Neural cell (in vitro differentiated cells): ENCODE measurements around the gene GINS3. TPM values are rescaled to one million over a fixed set of nuclear protein-coding genes. Genes with fewer than 3 reads are reported as not detected.

ENCODE experiments used
- H2AFZ ChIP-seq: fragments of 200-600, 300-800 bp; sonication (generic), shearing (Covaris generic); 2 replicates; pipeline ENCODE4 v1.6.0; 2014; ENCODE audit warnings: low read depth, mild to moderate bottlenecking, antibody characterized with exemption, low read length, moderate library complexity
- H3F3A ChIP-seq: fragments of 200-600 bp; shearing (Covaris generic); 2 replicates; pipeline ENCODE4 v1.6.1; 2016; ENCODE audit warnings: mild to moderate bottlenecking, moderate library complexity, mixed read lengths, antibody characterized with exemption, low read length; ENCODE audit not compliant: insufficient read depth, poor library complexity, severe bottlenecking
- H3K27ac ChIP-seq: fragments of 200-600, 300-800 bp; sonication (generic), shearing (Covaris generic); 2 replicates; pipeline ENCODE4 v1.5.1; 2014; ENCODE audit warnings: mild to moderate bottlenecking, low read length, moderate library complexity
- H3K27me3 ChIP-seq: fragments of 300-800, 200-600 bp; sonication (generic), shearing (Covaris generic); 2 replicates; pipeline ENCODE4 v1.6.0; 2014; ENCODE audit warnings: mild to moderate bottlenecking, low read depth, low read length, moderate library complexity; ENCODE audit not compliant: insufficient read depth
- H3K36me3 ChIP-seq: fragments of 300-800, 200-600 bp; sonication (generic), shearing (Covaris generic); 2 replicates; pipeline ENCODE4 v1.5.1; 2014; ENCODE audit warnings: mild to moderate bottlenecking, antibody characterized with exemption, low read length, moderate library complexity; ENCODE audit not compliant: insufficient read depth
- H3K4me2 ChIP-seq: fragments of 300-800, 200-600 bp; sonication (generic), shearing (Covaris generic); 2 replicates; pipeline ENCODE4 v1.6.0; 2014; ENCODE audit warnings: mild to moderate bottlenecking, low read length
- H3K4me3 ChIP-seq: fragments of 300-800, 200-600 bp; sonication (generic), shearing (Covaris generic); 2 replicates; pipeline ENCODE4 v1.5.1; 2014; ENCODE audit warnings: mild to moderate bottlenecking, low read length, moderate library complexity
- H3K79me2 ChIP-seq: fragments of 200-600 bp; shearing (Covaris generic); replicated peaks from 2 replicates; pipeline ENCODE4 v1.6.0; 2014; ENCODE audit warnings: mild to moderate bottlenecking, low read length, moderate library complexity; ENCODE audit not compliant: insufficient read depth
- H3K9ac ChIP-seq: fragments of 300-800, 200-600 bp; sonication (generic), shearing (Covaris generic); 2 replicates; pipeline ENCODE4 v1.6.1; 2016; ENCODE audit warnings: mild to moderate bottlenecking, low read length, mixed read lengths
- H3K9me2 ChIP-seq: fragments of 200-600 bp; shearing (Covaris generic); 2 replicates; pipeline ENCODE4 v1.6.1; 2016; ENCODE audit warnings: mild to moderate bottlenecking, low read length, mixed read lengths; ENCODE audit not compliant: insufficient read depth
- H3K9me3 ChIP-seq: fragments of 200-600, 300-800 bp; sonication (generic), shearing (Covaris generic); 2 replicates; pipeline ENCODE4 v1.6.1; 2016; ENCODE audit warnings: mild to moderate bottlenecking, mixed run types, low read length, moderate library complexity, mixed read lengths
- H4K20me1 ChIP-seq: fragments of 200-600 bp; shearing (Covaris generic); 2 replicates; pipeline ENCODE4 v1.6.1; 2016; ENCODE audit warnings: mild to moderate bottlenecking, mixed run types; ENCODE audit not compliant: insufficient read depth
- CTCF ChIP-seq: fragments of 450-650 bp; IDR thresholded peaks from 2 replicates; pipeline ENCODE4 v1.5.1; 2014; ENCODE audit warnings: antibody characterized with exemption, mild to moderate bottlenecking, moderate library complexity; ENCODE audit not compliant: poor library complexity, severe bottlenecking
- EP300 ChIP-seq: fragments of 450-650 bp; conservative IDR thresholded peaks from 2 replicates; pipeline ENCODE4 v1.6.1; 2014; ENCODE audit warnings: antibody characterized with exemption, mild to moderate bottlenecking, moderate library complexity; ENCODE audit not compliant: poor library complexity, severe bottlenecking
- EZH2 ChIP-seq: fragments of 200-600, 300-800 bp; shearing (Covaris generic), sonication (generic); IDR thresholded peaks from 2 replicates; pipeline ENCODE4 v1.6.1; 2014; ENCODE audit warnings: antibody characterized with exemption, low read length, borderline replicate concordance, mild to moderate bottlenecking; ENCODE audit not compliant: insufficient read depth, poor library complexity, severe bottlenecking
- MXI1 ChIP-seq: fragments of 450-650 bp; conservative IDR thresholded peaks from 2 replicates; pipeline ENCODE4 v1.6.1; 2014; ENCODE audit warnings: antibody characterized with exemption, mild to moderate bottlenecking; ENCODE audit not compliant: poor library complexity, severe bottlenecking
- POLR2AphosphoS5 ChIP-seq: IDR thresholded peaks from 2 replicates; pipeline ENCODE4 v1.6.1; 2012
- RAD21 ChIP-seq: fragments of 450-650 bp; conservative IDR thresholded peaks from 2 replicates; pipeline ENCODE4 v1.6.1; 2014; ENCODE audit warnings: antibody characterized with exemption, mild to moderate bottlenecking, moderate library complexity
- SMC3 ChIP-seq: fragments of 450-650 bp; conservative IDR thresholded peaks from 2 replicates; pipeline ENCODE4 v1.6.1; 2014; ENCODE audit warnings: antibody characterized with exemption, mild to moderate bottlenecking, moderate library complexity; ENCODE audit not compliant: poor library complexity
- TAF1 ChIP-seq: IDR thresholded peaks from 2 replicates; pipeline ENCODE4 v1.6.1; 2012; ENCODE audit warnings: low read depth
- polyA plus RNA-seq: library from polyadenylated mRNA; depleted of rRNA; stranded (reverse); fragments of >200 nt; gene quantifications from 2 replicates; pipeline ENCODE4 v1.2.3, GENCODE V29; 2014
- TF ChIP-seq, protein P1 (sequence below): IDR thresholded peaks from 2 replicates; pipeline ENCODE4 v1.6.1; 2012; ENCODE audit warnings: borderline replicate concordance

The GINS3 gene
- polyA plus RNA-seq, 1 donor from 2014 or later = 4.3 TPM

DNA sequence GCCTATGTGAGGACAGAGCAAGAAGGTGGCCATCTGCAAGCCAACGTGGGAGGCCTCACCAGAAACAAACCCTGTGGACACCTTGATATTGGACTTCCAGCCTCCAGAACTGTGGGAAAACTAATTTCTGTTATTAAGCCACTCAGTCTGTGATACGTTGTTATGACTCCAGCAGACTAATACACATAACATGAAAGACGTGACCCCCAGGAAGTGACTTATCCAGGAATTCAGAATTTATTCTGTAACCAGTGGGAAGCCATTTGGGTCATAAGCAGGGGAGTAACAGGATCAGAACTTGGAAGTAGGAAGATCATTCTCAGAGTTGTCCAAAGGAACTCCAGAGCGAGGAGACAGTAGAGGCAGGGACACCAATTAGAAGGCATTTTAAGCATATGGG is 12.5 kb upstream of the GINS3 start:
- H3K36me3 ChIP-seq = no peaks in the 10 kb centered on the region
- H3F3A ChIP-seq = no peaks in the 10 kb centered on the region
- H3K27me3 ChIP-seq = no peaks in the 10 kb centered on the region
- no peaks in the 10 kb centered on the region for H3K9me3 ChIP-seq
- no peaks in the 10 kb centered on the region for H4K20me1 ChIP-seq
- H3K9me2 ChIP-seq = no peaks in the 10 kb centered on the region
- H3K27ac ChIP-seq = no peak overlapping the region
- H2AFZ ChIP-seq = no peak overlapping the region
- TF ChIP-seq POLR2AphosphoS5 (no peak), RAD21 (no peak), SMC3 (no peak), EP300 (no peak), MXI1 (no peak), CTCF (no peak), TAF1 (no peak), EZH2 (no peak)
- TF ChIP-seq, protein P1, sequence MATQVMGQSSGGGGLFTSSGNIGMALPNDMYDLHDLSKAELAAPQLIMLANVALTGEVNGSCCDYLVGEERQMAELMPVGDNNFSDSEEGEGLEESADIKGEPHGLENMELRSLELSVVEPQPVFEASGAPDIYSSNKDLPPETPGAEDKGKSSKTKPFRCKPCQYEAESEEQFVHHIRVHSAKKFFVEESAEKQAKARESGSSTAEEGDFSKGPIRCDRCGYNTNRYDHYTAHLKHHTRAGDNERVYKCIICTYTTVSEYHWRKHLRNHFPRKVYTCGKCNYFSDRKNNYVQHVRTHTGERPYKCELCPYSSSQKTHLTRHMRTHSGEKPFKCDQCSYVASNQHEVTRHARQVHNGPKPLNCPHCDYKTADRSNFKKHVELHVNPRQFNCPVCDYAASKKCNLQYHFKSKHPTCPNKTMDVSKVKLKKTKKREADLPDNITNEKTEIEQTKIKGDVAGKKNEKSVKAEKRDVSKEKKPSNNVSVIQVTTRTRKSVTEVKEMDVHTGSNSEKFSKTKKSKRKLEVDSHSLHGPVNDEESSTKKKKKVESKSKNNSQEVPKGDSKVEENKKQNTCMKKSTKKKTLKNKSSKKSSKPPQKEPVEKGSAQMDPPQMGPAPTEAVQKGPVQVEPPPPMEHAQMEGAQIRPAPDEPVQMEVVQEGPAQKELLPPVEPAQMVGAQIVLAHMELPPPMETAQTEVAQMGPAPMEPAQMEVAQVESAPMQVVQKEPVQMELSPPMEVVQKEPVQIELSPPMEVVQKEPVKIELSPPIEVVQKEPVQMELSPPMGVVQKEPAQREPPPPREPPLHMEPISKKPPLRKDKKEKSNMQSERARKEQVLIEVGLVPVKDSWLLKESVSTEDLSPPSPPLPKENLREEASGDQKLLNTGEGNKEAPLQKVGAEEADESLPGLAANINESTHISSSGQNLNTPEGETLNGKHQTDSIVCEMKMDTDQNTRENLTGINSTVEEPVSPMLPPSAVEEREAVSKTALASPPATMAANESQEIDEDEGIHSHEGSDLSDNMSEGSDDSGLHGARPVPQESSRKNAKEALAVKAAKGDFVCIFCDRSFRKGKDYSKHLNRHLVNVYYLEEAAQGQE = no peak
- no peak overlapping the region for H3K9ac ChIP-seq
- no peak overlapping the region for H3K4me3 ChIP-seq
- no peaks in the 10 kb centered on the region for H3K79me2 ChIP-seq
- H3K4me2 ChIP-seq = no peak overlapping the region

- TF ChIP-seq POLR2AphosphoS5 (no peak), RAD21 (no peak), TAF1 (no peak), EP300 (no peak)
- TF ChIP-seq, protein P1 = no peak
- Histone ChIP-seq H3K9ac (no peak overlapping the region), H4K20me1 (no peaks in the 10 kb centered on the region), H3K4me2 (no peak overlapping the region), H3K4me3 (no peak overlapping the region), H2AFZ (no peak overlapping the region), H3K9me3 (no peaks in the 10 kb centered on the region), H3K9me2 (no peaks in the 10 kb centered on the region), H3K27me3 (no peaks in the 10 kb centered on the region), H3K79me2 (no peaks in the 10 kb centered on the region), H3F3A (no peaks in the 10 kb centered on the region), H3K27ac (no peak overlapping the region), H3K36me3 (no peaks in the 10 kb centered on the region)
These were observed 10.6 kb upstream of the GINS3 start for GRCh38 chr16:58381661-58382060.
